Raji (cell line): Measurements from ENCODE around the gene CDH23.

Source experiments
- POLR2A ChIP-seq: IDR thresholded peaks from 2 replicates; pipeline ENCODE4 v1.6.1; 2011; ENCODE audit warnings: low read depth, low read length, control low read depth; ENCODE audit not compliant: insufficient read depth

The CDH23 gene

DNA sequence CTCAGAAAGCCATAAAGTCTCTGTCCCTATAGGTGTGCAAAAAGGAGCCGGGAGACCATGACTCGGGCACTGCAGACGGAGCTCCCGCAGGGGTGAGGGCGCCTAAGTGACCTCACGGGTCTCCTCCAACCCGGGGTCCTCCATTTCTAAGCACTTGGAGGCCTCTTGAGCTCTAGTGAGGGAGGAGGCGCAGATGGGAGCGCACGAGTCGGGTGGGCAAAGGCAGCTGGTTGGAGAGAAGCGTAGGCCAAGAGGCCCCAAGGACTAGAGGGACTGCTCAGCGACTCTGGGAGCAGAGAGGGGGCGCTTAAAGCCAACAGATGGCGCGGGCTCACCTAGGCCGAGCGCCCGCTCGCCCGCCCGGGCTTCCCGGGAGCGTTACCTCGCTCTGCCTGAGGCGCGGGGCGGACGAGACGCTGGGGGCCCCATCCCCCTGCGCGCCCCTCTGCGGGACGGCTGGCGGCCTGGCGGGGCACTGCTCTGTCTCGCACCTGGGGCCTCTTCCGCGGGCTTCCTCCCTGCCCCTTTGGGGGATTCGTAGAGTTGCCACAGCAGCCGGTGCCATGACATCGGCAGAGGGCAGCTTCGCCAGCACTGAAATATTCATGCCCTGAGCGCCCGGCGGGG is 523 bp upstream of the CDH23 start:
- TF ChIP-seq POLR2A: no peak

DNA sequence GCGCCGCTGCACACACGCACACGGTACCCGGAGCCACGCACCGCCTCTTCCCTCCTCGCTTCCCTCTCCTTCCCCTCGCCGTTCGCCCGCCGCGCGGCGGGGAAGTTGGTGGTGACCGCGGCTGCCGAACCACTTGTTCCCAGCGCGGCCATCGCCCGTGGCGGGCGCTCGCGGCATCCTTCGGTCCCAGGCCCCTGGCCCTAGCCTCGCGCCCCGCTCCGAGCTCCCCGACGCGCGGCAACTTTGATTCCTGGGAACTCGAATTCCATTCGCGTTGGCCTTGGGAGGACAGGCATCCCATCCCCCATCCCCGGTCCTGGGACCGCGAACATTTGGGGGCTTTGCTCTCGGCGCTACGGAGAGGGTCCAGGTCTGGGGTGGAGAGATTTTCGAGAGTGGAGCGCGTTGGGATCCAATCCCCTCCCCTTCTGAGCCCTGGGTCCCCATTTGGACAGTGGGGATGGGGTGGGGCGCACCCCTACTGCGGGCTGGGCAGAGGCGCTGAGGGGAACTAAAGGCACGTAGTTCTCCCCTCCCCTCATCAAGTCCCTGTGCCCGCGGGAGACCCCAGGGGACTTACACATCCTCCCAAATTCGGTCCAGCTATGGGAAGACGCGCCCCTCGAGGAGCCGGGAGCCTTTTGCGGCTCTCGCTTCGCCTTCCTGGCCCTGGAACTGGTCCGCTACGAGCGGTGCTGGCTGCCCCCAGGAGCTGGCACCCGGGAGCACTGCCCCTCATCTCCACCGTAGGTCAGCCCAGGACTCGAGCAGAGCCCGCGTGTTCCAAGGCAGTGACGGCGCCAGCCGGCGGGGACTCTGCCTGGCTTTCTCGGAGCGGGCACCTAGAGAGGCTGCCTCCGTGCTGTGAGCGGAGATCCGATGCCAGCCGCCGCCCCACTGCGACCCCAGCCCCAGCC is 834 bp downstream of the CDH23 start:
- TF ChIP-seq POLR2A: no peak

DNA sequence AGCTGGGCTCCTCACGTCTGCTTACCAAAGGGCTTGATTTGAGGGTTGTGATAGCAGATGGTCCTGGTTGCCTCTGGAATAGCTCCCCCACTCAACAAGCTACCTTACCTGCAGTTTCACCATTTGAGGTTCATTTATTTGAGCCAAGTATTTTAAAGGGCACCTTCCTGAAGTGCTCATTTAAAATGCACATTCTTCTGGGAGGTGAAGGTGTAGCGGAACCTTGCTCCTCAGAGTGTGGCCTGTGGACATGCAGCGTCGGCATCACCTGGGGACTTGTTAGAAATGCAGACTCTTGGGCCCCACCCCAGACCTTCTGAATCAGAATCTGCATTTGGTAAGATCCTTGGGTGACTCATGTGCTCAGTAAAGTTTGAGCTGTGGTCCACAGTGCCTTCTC is 2.3 kb downstream of the CDH23 start:
- TF ChIP-seq POLR2A: no peak

DNA sequence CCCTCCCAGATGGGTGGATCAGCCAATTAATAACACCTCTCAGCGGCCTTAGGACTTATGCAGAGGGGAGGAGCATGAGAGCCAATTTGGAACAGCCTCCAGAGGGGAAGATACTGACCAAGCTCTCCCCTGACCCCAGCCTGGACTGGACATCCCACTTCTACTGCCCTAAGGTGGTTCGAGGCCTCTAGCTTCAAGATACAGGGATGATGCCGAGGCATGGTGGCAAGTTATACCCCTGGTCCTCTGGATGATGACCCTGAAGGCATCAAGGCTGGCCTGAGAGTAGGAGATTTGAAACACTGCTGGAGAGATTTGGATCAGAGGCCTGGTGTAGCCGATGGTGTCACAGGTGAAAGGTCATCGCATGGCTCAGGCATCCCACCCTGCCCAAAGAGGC is 3.2 kb downstream of the CDH23 start:
- no peak for TF ChIP-seq POLR2A

DNA sequence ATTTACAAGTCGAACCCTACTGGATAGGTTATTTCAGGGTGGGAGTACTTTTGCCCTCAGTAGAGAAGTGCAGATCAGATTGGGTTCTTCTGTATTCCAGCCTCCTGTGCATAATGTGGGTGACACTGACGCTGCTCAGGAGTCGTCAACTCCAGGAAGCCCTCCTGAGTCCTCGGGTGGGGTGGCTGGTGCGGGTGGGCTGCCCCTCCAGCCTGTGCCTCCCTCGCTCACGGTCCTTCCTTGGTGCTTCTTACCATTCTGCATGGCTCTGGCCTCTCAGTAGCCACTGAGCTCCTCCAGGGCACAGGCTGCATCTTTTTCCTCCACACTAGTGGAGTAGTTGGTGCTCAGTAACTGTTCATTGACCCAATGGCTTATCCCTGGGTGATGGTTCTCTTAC is 4.3 kb downstream of the CDH23 start:
- TF ChIP-seq POLR2A: no peak

DNA sequence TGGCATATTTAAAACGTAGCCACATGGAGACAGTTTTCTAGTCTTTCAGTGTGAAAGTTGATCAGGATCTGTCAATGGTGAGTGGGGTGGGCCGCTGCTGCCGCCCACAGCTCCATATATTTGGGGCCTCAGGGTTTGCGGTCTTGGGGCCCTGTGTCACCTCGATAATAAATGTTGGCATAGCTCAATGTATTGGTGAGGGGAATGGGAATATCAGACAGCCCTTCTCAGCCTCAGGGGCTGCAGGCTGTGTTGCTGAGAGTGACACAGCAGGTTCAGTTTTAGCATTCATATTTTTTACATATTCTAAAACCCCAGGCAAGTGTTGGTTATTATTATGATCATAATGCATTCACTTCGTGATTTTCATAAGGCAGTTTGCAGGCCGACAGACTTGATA is 5.3 kb downstream of the CDH23 start:
- TF ChIP-seq POLR2A: no peak

DNA sequence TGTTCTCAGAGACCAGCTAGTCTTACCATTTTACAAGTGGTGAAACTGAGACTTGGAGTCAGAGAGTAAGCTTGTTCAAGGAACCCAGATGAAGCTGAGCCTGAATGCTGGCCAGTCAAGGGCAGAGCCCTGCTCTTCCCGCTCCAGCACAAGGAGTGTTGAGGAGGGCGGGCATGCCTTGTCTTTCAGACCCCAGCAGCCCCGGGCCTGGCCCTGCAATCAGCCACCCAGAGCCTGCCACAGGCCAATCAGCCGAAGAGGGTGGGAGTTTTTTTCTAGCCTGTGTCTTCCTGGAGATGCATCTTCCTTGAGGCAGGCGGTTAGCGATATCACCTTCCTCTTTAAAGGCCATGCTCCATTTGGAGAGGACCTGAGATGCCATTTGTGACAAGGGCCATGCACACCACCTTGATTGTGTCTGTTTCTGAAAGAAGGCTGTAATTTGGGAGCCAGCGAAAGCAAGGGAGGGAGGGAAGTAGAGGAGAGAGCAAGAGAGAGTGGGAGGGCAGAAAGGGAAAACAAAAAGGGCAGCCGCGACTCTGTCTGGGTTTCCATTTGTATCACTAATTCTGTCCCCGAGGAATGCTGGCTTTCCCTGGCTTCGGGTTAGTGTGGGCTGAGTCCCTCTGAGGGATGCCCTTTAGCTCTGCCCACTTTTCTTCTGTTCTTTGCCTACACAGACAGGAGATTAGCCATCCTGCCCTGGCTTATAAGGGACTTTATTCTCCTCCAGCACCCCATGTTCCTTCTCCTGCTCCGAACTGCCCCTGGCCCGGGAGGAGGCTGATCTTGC is 8.0 kb downstream of the CDH23 start:
- TF ChIP-seq POLR2A: no peak

DNA sequence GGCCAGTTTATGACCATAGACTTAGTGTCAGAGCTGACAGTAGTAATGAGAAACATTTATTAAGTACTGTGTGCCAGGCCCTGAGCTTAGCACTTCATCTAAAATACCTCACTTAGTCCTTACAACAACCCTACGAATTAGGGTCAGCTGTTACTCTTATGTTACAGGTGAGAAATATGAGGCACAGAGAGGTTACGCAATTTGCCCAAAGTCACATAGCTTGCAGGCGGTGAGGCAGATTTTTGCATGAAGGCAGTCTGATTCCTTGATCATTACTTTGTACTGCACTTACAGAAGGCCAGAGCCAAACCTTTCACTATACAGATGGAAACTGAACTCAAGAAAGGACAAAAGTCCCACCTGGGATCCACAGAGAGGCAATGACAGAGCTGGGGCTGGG is 10.2 kb downstream of the CDH23 start:
- no peak for TF ChIP-seq POLR2A

DNA sequence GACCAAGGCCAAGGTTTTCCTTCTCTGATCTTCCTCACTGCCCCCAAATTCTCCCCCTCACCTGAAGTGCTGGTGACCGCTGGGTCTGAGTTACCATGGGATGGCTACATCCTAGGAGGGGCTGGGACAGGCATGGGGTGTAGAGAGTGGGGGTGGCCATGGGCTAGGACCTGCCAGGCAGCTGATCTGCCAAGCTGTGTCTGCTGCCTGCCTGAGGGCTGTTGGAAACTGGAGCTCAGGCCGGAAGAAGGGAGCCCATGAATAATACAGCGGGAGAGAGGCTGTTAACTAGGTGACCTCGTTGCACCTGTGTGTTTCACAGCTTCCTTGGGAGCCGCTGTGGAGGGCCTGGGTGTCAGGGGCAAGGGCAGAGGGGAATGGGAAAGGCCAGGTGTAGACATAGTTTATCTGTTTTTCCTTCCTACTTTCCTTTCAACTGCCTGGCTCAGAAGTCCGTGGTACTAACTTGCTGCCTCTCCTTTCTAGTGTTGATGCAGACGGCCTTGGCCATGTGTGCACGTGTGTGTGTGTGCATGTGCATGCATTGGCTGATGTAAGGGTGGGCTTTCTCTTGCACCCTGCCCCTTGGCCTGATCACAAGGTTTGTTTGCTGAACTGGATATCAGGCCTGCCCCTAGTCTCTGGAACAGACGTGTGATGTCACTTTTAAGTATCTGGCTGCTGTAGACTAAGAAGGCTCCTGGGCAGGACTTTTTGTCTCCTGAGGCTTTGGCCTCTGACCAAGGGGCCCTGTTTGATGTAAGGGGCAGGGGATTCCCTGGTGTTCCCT is 11.9 kb downstream of the CDH23 start:
- no peak for TF ChIP-seq POLR2A

DNA sequence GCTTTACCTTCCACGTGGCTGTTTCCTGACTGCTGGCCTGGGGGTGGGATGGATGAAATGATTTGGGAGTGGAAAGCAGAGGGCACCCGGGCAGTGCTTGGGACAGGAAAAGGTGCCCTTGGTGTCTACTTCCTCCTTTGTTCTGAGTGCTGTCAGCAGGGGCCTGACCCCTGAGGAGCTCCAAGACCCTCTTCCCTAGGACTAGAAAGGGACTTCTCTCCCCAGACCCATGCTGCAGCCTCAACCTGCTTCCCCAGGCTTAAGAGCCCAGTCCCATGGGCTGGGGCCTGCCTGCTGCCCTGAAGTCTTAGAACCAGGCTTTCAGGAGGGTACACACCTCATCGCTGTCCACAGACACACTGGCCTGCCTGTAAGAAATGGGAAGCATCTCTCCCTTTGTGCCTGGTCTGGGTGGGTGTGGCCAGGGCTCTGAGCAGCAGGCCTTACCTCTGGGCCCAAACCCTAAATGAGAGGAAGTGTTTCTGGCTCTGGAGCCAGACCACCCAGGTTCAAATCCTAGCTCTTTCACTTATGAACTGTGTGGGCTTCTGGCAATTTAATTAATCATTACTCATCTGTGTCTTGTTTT is 12.9 kb downstream of the CDH23 start:
- TF ChIP-seq POLR2A: no peak

DNA sequence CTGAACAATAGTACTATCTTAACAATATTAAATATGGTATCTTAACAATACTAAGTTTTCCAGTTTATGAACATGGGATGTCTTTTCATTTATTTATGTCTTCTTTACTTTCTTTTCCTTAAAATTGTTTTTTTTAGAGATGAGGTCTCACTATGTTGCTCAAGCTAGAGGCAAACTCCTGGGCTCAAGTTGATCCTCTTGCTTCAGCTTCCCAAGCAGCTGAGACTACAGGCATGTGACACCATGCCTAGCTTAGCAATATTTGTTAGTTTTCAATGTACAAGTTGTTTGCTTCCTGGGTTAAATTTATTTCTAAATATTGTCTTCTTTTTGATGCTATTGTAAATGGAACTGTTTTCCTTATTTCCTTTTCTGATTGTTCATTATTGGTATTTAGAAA is 16.9 kb downstream of the CDH23 start:
- TF ChIP-seq POLR2A: no peak

DNA sequence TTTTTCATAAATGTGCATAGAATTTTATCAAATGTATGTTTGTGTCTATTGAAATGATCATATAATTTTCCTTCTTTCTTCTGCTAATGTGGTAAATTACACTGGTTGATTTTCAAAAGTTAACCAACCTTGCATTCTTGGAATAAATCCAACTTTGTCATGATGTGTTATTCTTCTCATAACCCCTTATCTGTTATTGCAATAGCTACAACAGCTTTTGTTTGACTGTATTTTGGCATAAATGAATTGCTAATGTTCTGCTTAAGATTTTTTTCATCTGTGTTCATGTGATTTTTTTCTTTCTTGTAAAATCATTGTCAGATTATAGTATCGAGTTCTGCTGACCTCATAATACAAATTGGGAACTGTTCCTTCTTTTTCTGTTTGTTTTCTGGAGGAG is 17.6 kb downstream of the CDH23 start:
- no peak for TF ChIP-seq POLR2A

DNA sequence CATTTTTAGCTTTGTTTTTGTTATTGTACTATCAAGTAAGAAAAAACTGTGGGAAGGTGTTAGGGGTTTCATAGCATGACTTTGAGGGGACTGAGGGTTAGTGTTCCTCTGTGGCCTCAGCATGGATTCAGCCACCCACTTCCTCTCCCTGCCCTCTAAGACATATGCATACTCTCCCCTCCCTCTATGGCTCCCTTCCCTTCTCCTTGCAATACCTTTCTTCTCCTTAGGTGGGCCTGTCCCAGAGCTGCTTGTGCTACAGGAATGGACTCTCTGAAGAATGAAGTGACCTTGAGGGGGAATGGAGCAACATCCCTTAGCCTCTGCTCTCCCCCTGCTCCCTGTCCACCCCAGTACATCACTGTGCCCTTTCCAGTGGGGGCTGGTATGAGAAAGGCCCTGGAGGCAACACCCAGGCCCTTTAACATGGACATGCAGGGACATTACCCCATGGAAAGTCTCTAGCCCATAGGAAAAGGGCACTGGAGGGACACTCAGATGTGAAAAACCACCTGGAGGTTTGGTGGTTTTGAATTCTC is 22.4 kb downstream of the CDH23 start:
- TF ChIP-seq POLR2A: no peak

DNA sequence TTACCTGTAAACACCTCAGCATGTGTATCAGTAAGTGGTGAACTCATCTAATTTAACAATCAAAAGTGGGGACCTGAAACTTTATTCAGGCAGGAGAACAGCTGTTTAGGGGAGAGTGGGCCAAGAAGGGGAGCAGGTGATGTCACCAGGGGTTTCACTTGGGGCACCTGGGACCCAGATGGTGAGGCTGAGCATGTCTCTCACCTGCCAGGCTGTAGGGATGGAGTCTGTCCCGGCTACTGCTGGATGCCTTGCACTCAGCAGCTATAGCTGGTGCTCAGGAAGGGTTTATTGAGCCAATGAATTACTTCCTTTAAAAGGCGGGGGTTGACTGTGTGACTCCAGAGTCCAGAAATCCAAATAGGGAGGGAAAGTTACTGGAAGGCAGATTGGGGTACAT is 23.0 kb downstream of the CDH23 start:
- TF ChIP-seq POLR2A: no peak
